HG03159 (cell line): ENCODE results near the gene SMIM7.

ENCODE experiments used
- ATAC-seq: cut with Tn5 transposase; IDR thresholded peaks from one replicate; pipeline ENCODE4 v1.9.1; 2021; ENCODE audit warnings: mild to moderate bottlenecking, moderate library complexity; ENCODE audit not compliant: unreplicated experiment

Gene SMIM7

DNA sequence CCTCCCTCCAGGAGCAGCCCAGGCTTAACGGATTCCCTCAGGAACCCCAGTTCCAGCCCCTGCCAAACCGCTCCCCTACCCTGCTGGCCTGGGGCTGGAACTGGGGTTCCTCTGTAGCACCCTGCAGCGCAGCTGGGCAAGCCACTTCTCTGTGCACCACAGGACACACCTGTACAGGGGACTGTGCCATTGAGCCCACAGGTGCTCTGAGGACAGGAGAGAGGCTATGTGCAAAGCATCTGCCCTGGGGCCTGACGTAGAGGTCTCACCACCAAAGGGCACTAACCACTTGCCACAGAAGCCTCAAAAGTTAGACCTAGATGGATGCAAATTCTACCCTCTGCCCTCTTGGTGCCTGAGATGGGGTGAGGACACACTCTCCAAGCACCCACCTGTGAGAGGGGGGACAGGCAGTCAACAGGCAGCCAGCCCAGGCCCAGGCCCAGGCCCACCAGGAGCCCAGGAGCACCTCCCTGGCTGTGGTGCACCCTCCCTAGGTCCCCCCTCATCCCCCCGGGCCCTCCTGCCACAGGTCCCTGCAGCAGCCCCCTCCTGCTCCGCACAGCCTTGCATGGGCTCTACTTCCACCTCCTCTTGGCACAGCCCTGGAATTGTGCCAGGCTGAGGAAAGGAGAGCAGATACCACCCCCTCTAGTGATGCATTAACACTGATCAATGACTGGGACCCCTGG lies 60.1 kb downstream of the SMIM7 start:
- no peak for ATAC-seq

DNA sequence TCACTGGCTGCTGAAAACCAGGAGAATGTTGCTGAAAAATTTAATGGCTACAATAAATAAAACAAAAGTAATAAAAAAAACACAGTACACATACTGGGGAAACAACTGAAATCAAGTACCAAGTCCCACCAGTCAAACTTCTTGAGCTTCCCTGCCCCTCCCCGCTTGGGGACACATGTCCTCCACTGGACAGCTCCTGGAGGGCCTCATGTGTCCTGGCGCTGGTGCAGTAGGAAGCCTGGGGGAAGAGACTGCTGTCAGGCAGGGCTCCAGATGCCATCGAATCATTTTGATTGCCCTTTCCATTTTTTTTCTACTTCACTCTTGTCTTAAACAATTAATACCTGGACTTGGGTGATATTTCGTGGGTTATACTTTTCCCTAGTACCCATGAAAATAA lies 61.1 kb downstream of the SMIM7 start:
- ATAC-seq, result no peak

- ATAC-seq, result no peak
Observed at GRCh38 chr19:16596399-16596798, 63.5 kb downstream of the SMIM7 start.
